OCI-LY3 (cell line): ENCODE measurements around the gene C2orf80.

Experiments
- EZH2phosphoT487 ChIP-seq: fragments of 200-600 bp; shearing (Covaris generic); IDR thresholded peaks from 2 replicates; pipeline ENCODE4 v1.6.1; 2018; ENCODE audit warnings: antibody characterized with exemption, mixed run types, low read depth
- TF ChIP-seq, protein P1 (sequence below): fragments of 200-600, 300-600 bp; sonication (generic); IDR thresholded peaks from 2 replicates; pipeline ENCODE4 v1.5.1; 2014; ENCODE audit warnings: antibody characterized with exemption, low read length, low read depth

DNA sequence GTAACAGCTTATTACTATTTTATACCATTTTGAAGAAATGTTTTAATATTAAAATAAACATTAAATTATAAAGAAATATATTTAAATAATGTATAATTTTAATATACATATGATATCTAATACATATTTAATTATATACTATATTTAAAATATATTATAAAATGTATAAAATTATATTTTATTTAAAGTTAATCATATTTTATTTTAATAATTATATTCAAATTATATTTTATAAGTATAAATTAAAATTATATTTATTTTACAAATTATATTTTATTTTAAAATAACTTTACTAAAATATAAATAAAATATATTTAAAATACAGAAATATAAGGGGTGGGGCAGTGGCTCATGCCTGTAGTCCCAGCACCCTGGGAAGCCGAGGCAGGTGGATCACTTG is 67.6 kb downstream of the C2orf80 start:
- TF ChIP-seq, protein P1, sequence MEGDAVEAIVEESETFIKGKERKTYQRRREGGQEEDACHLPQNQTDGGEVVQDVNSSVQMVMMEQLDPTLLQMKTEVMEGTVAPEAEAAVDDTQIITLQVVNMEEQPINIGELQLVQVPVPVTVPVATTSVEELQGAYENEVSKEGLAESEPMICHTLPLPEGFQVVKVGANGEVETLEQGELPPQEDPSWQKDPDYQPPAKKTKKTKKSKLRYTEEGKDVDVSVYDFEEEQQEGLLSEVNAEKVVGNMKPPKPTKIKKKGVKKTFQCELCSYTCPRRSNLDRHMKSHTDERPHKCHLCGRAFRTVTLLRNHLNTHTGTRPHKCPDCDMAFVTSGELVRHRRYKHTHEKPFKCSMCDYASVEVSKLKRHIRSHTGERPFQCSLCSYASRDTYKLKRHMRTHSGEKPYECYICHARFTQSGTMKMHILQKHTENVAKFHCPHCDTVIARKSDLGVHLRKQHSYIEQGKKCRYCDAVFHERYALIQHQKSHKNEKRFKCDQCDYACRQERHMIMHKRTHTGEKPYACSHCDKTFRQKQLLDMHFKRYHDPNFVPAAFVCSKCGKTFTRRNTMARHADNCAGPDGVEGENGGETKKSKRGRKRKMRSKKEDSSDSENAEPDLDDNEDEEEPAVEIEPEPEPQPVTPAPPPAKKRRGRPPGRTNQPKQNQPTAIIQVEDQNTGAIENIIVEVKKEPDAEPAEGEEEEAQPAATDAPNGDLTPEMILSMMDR = no peak
- TF ChIP-seq EZH2phosphoT487 = no peak
